IPS-15b (cell line): ENCODE data around the gene ZNF48.

Experiments used
- H3K27me3 ChIP-seq: one replicate; pipeline ENCODE4 v1.6.1; 2013; ENCODE audit warnings: low read length; ENCODE audit not compliant: control insufficient read depth, insufficient read depth
- H3K36me3 ChIP-seq: one replicate; pipeline ENCODE4 v1.6.1; 2013; ENCODE audit warnings: low read length; ENCODE audit not compliant: control insufficient read depth, insufficient read depth
- H3K4me1 ChIP-seq: one replicate; pipeline ENCODE4 v1.6.1; 2013; ENCODE audit warnings: mild to moderate bottlenecking, low read length; ENCODE audit not compliant: control insufficient read depth, insufficient read depth
- H3K4me3 ChIP-seq: one replicate; pipeline ENCODE4 v1.5.1; 2013; ENCODE audit warnings: low read depth, low read length
- H3K9ac ChIP-seq: one replicate; pipeline ENCODE4 v1.6.1; 2013; ENCODE audit warnings: low read depth, mild to moderate bottlenecking, low read length
- H3K9me3 ChIP-seq: one replicate; pipeline ENCODE4 v1.6.1; 2013; ENCODE audit warnings: mild to moderate bottlenecking, low read length; ENCODE audit not compliant: control insufficient read depth, insufficient read depth

The ZNF48 gene

DNA sequence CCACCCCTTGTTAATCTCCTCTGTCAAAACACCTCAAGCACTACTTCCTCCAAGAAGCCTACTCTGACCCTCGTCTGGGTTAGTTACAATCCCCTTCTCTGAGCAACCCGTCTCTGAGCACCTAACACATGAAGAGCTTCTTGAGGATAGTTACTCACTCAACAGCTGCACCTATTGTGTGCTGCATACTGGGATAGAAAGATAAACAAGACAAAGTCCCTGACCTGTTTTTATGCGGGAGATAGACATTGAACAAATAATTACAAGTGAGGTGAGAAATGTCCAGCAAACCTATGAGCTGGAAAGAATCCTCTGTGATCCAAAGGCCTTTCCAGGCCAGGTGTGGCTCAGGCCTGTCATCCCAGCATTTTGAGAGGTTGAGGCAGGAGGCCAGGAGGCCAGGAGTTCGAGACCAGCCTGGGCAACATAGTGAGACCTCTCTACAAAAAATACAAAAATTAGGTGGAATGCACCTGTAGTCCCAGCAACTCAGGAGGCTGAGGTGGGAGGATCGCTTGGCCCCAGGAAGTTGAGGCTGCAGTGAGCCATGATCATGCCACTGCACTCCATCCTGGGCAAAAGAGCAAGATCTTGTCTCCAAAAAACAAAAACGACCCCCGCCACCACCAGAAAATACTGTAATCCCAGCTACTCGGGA lies 6.7 kb downstream of the ZNF48 start:
- Histone ChIP-seq H3K4me3 (no peak overlapping the region), H3K4me1 (peaks cover 5% of the 10 kb centered on the region), H3K9me3 (no peaks in the 10 kb centered on the region), H3K9ac (no peak overlapping the region), H3K27me3 (no peaks in the 10 kb centered on the region), H3K36me3 (peaks cover 13% of the 10 kb centered on the region)

DNA sequence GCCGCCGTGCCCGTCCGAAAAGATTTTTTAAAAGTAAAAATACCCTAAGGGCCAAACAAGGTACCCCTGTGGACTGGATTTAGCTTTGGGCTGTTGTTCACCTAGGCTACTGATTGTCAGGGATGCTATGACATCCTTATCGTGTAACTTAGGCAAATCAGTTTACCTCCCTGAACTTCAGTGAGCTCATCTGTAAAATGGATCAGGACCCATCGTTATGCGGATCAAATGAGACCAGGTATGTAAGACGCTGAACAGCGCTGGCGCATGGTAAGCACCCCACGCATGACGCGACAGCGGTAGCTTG lies 11.5 kb downstream of the ZNF48 start:
- H3K36me3 ChIP-seq = no peaks in the 10 kb centered on the region
- peaks cover 5% of the 10 kb centered on the region for H3K4me1 ChIP-seq
- no peaks in the 10 kb centered on the region for H3K9me3 ChIP-seq
- peak overlapping the region; percentile 62 for H3K9ac ChIP-seq
- H3K4me3 ChIP-seq = peak overlapping the region; percentile 78
- H3K27me3 ChIP-seq = no peaks in the 10 kb centered on the region

GRCh38 chr16:30407102-30407803 lies 12.0 kb downstream of the ZNF48 start, which contains the start of gene ZNF771:
Gene ZNF771, plus strand, starts transcription at chr16:30407606. Its CDS starts 448 bp downstream, at chr16:30408054.
- H3K36me3 ChIP-seq = no peaks in the 10 kb centered on the region
- peaks cover 5% of the 10 kb centered on the region for H3K4me1 ChIP-seq
- H3K9ac ChIP-seq = peak within 1 kb of the TSS; percentile 76
- H3K9me3 ChIP-seq = no peaks in the 10 kb centered on the region
- H3K4me3 ChIP-seq = peak within 1 kb of the TSS; percentile 78
- H3K27me3 ChIP-seq = no peaks in the 10 kb centered on the region

- Histone ChIP-seq H3K36me3 (no peaks in the 10 kb centered on the region), H3K9me3 (no peaks in the 10 kb centered on the region), H3K9ac (peak overlapping the region; percentile 76), H3K27me3 (no peaks in the 10 kb centered on the region), H3K4me1 (peaks cover 5% of the 10 kb centered on the region), H3K4me3 (peak overlapping the region; percentile 77)
Observed at GRCh38 chr16:30407804-30408534, 12.7 kb downstream of the ZNF48 start.

DNA sequence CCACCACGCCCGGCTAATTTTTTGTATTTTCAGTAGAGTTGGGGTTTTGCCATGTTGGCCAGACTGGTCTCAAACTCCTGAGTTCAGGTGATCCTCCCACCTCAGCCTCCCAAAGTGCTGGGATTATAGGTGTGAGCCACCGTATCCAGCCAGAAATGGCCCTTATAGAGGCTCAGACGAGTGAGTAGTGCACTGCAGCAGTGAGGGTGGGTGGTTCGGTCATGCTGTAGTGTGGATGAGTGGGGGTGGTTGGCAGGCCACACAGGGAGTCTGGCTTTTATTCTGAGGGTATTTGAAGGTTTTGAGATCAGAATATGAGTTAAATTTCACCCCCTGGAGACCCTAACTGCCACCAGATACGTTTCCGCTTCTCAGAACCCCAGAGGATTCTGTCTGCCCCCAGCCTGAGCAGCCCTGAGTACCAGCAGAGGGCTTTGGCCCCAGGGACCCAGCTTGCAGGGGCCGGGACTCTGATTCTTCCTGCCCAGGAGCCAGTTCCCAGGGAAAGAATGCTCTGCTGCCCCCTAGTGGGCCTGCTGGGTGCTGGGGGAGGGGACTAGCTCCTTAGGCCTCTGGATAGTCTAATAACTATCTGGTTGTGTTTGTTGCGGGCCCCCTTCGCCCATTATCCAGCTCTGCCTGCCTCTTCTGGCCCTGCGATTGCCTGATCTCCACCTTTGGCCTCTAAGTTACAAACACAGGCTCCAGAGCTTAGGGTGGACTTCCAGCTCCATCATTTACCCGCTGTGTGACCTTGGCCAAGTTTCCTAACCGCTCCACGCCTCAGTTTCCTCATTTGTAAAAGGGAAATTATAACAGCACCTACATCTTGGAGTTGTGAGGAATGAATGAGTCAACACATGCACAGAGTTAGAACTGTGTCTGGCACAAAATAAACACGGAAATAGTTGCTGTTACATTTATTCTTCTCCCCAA lies 14.2 kb downstream of the ZNF48 start:
- Histone ChIP-seq H3K27me3 (no peaks in the 10 kb centered on the region), H3K36me3 (no peaks in the 10 kb centered on the region), H3K9ac (no peak overlapping the region), H3K4me1 (peaks cover 5% of the 10 kb centered on the region), H3K9me3 (no peaks in the 10 kb centered on the region), H3K4me3 (no peak overlapping the region)

DNA sequence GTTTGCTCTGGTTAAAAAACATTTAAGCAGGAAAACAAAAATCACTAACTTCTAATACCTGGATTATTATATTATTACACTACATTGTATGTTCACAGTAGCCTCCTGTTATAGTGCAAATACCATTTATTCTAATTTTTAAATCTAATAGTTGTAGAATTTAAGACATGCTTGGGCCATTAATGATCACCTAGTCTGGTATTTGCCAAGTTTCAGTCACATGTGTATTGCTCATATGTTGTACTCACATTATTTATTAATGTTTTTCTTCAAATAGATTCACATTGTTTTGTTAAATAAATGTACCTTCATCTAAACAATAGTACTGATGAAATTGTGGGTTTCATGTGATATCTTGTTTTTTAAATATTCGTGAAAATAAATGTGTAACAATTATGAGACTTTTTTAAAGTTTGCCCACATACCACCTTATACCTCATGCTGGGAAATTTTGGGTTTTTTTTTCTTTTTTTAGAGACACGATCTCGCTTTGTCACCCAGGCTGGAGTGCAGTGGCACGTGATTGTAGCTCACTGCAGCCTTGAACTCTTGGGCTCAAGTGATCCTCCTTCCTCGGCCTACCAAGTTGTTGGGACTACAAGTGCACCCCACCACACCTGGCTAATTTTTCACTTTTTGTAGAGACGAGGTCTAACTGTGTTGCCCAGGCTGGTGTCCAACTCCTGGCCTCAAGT lies 18.0 kb downstream of the ZNF48 start:
- peaks cover 4% of the 10 kb centered on the region for H3K4me1 ChIP-seq
- H3K27me3 ChIP-seq = no peaks in the 10 kb centered on the region
- H3K36me3 ChIP-seq = no peaks in the 10 kb centered on the region
- no peaks in the 10 kb centered on the region for H3K9me3 ChIP-seq
- H3K9ac ChIP-seq = no peak overlapping the region
- H3K4me3 ChIP-seq = no peak overlapping the region

- Histone ChIP-seq H3K27me3 (no peaks in the 10 kb centered on the region), H3K9me3 (no peaks in the 10 kb centered on the region), H3K36me3 (no peaks in the 10 kb centered on the region), H3K4me3 (no peak overlapping the region), H3K9ac (no peak overlapping the region), H3K4me1 (peaks cover 5% of the 10 kb centered on the region)
Observed at GRCh38 chr16:30414159-30414558, 18.9 kb downstream of the ZNF48 start.

DNA sequence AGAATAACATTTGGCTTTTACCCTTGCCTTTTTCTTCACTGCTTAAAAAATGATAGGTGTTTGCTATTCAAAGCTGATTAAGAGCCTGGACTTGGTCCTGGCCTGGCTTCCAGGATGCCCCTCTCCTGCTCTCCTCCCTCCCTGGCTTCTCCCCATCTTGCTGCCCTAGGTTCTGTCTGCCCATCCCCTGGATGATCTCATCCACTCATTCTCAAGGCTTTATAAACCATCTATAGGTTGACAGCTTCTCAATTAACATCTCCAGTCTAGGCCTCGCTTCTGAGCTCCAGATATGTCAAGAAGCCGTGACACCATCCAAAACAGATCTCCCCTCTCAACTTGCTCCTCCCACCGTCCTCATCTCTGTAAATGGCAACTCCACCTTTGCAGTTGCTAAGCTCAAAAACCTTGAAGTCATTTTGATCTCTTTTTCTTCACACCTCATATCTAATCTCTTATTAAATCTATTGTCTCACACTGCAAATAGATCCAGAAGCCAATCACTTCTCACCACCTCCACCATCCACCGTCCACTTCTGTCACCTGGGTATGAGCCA lies 20.9 kb downstream of the ZNF48 start:
- no peaks in the 10 kb centered on the region for H3K36me3 ChIP-seq
- no peaks in the 10 kb centered on the region for H3K9me3 ChIP-seq
- H3K4me1 ChIP-seq = peaks cover 4% of the 10 kb centered on the region
- no peak overlapping the region for H3K9ac ChIP-seq
- H3K4me3 ChIP-seq = no peak overlapping the region
- no peaks in the 10 kb centered on the region for H3K27me3 ChIP-seq

DNA sequence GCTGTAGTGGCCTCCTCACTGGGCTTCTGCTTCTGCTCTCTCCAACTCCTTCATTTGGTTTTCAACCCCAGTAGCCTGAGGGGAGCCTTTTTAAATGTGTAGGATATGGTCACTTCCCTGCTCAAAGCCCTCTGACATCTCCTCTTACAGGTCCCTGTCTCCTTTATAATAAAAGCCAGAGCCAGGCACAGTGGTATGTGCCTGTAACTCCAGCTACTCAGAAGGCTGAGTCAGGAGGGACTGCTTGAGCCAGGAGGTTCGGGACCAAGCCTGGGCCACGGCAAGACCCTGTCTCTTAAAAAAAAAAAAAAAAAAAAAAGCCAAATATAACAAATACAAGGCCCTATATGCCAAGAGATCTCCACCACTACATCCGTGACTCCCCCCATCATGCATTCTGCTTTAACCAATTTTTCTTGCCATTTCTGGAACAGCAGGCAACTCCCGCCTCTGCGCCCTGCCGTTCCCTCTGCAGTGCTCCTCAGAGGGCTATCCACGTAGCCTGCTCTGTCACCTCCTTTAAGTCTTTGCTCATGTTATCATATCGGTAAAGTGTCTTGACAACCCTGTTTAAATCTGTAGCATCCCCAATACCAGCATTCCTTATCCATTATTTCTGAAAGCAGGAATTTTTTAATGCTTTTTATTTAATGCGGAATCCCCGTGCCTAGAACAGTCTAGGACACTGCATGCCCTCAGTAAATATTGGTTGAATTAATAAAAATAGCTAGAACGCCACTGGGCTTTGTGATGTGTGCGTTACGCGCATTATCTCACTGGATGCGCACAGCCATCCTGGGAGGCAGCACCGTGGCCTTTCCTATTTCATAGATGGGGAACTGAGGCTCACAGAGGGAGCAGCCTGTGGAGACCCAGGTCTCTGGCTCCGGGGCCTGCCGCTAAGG lies 21.7 kb downstream of the ZNF48 start:
- Histone ChIP-seq H3K4me3 (peak overlapping the region; percentile 58), H3K4me1 (peaks cover 4% of the 10 kb centered on the region), H3K36me3 (peaks cover under 1% of the 10 kb centered on the region), H3K27me3 (no peaks in the 10 kb centered on the region), H3K9me3 (no peaks in the 10 kb centered on the region), H3K9ac (no peak overlapping the region)
